GM18519 (cell line): Measurements from ENCODE around the gene TP53TG5.

Source experiments
- ATAC-seq: cut with Tn5 transposase; IDR thresholded peaks from one replicate; pipeline ENCODE4 v1.9.1; 2021; ENCODE audit warnings: mild to moderate bottlenecking, moderate library complexity; ENCODE audit not compliant: unreplicated experiment, low FRiP score

TP53TG5 gene

DNA sequence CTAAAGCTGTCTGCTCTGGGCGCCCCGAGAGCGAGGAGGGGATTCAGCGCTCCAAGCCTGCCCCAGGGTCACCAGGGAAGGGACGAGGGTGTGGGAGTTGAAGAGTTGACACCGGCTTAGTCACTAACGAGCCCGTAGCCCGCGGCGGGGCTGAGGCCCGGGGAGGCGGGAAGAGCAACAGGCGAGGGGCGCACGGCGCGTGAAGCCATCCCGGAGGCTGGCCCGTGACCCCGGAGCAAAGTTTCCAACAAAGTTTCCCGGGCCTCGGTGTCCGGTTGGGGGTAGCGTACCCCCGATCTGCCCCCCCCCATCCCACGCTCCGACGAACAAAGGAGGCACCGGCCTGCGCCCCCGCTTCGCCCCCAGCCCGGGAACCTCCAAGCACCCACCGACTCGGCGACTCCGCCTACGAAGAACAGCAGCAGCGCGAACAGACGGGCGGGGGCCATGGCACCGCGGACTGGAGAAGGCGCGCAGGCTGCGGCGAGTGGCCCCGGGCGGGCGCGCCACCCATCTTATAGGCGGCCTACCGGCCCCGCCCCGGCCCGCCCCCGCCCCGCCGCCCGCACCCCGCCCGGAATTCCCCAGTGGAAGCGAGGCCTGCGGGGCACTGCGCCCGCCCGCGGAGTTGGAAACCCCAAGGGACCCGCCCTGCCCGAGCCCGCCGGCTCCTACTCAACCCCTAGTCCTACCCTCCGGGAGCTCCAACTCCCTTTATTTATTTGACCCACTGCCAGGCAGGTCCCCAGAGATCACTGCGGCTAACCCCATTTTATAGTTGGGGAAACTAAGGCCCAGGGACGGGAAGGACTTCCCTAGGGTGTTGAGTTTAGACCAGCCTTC is 30.0 kb downstream of the TP53TG5 start, which contains the start of gene SDC4:
TSS of gene SDC4 (minus strand) at position 489 of the 843 bp plus-strand sequence. CDS start at position 449, 40 bp downstream.
- ATAC-seq = no peak

DNA sequence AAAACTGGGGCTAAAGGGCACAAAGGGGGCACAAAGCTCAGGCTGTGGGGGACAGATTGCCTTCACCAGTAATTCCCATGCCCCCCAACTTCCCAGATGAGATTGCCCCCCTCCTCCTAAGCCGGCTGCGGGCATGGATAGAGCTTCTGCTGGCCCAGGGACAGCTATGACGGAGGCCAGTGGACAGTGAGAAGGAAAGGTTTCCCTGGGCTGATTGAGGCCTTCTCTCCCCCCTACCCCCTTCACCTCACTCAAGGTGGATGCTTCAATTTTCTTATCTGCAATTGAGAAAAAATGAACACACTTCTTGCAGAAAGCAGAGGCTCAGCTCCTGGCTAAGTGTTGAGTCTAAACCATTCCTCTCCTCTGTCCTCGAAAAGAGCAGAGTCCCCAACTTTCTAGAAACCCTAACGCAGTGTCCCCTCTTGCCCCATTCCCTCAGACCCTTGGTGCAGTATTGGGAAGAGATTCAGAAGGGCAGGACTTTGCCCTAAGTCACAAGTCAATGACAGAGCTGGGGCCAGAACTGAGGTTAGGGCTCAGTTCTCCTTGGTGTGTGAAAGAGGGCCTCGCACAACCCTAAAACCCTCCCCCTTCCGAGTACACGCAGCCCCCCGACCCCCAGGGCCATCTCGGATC is 30.7 kb downstream of the TP53TG5 start:
- no peak for ATAC-seq

DNA sequence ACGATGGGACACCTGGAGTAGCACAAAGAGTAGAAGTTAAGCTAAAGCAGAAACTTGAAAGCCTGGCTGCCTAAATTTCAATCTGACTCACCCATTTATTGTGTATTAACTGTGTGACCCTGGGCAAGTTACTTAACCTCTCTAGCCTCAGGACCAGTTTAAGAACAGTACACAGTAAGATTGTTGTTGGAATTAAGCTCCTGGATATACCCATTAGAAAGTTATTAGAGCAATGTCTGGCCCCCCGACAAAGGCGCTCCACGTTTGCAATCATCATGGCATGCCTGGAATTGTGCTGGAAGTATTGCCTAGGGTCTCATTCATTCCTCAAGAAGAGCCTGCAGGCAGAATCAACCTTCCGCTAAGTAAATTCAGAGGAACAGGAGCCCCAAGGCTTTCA is 31.3 kb downstream of the TP53TG5 start:
- no peak for ATAC-seq

DNA sequence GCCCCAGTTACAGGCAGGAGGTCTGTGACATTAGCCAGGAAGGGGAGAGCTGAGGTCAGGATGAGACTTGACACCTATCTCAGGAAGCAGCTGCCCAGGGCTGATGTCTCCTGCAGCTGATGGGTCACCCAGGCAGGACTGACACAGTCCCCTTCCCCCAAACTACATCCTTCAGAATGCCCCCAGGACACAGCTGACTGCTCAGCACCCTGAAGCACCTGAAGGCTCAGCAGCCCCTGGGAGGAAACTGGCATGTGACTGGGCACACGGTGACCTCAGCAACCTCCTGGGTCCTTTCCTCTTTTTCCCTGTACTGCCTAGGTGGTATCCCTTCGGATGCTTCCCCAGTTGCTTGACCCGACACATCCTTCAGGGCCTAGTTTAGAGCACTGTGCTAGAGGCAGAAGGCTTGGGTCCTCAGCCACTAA is 31.8 kb downstream of the TP53TG5 start:
- ATAC-seq = no peak

DNA sequence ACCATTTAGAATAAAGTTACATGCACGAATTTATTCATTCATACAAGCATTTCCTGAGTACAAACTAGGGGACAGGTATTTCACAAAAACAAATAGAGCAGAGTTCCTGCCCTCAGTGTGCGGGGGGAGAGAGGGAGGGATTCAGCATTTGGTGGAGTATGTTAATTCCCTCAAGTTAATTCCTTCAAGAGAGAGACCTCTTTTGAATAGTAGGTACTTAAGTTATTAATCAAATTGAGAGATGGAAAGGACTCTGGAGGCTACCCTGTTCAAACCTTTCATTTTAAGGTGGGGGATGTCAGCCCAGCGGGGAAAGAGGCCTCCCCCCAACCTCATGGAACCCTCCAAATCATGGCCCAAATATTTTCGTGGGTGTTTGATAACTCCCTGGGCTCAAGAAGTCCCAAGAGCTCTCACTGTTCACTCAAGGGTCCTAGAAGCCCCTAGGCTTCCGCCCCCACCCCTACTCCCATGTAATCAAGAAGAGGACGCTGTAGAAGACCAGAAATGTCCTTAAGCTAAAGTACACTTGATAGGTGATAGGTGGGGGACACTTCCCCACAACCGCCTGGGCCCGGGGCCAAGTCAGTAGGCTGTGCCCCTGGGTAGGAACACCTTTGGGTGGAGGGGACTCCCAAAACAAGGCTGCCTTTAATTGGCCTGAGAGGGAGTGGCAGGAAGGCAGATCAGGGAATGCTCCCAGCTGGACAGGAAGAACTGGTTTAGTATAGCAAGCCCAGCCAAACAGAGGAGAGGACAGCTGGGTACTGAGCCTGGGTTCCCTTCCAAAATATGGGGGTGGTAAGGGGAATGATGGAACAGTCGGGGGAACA is 32.8 kb downstream of the TP53TG5 start:
- no peak for ATAC-seq

DNA sequence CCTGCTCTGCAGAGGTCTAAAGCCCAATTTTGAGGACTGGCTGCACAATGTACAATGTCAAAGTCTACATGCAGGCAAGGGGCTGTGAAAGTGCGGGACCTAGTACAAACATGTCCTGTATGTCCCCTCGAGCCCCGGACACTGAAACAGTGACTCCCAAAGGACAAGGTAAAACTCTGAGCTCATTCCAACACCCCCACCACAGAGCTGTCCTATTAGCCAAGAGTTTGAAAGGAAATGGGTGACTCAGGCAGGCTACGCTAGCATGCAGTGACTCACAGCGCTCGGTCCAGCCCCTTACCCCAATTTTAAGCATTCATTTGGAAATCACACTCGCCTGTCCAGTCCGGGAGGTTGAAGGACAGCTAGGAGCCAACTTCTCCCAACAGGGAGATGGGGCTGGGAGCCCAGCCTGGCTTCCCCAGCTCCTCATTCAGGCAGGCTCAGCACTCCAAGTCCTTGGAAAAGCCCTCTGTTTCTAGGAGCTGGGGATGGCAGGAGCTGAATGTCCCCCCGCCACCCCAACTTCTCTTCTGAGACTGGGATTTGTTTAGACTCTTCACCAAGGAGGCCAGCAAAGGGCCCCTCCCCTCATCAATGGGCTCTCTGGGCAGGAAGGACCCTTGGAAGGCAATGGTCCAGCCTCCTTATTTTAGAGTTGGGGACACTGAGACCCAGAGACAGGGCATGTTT is 33.8 kb downstream of the TP53TG5 start:
- no peak for ATAC-seq

DNA sequence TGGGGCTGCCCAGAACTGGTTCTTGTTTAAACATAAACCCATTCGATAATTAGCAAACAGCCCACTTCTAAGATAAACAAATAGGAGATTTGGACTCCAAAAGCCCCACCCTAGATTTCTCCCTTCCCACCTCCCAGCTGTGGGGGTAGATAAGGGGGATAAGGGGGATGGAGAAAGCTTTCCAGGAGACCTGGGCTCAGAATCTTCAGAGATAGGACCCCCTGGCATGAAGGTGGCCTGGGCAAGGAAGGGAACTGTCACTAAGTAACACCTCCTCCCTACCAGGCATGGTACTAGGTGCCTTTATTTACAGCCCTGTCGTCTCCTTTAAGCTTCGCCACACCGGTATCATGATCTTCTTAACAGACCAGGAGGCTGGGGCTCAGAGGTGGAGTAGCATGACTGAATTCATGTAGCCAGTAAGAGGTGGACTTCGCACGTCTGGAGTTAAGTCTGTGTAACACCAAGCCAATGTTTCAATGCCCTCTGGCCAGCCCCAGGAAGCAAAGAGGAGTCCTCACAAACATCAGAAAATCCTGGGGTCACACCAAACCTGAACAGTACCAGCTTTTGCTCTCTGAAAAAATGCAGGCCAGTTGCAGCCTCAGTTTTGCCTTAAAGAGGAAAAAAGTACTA is 34.5 kb downstream of the TP53TG5 start:
- no peak for ATAC-seq

DNA sequence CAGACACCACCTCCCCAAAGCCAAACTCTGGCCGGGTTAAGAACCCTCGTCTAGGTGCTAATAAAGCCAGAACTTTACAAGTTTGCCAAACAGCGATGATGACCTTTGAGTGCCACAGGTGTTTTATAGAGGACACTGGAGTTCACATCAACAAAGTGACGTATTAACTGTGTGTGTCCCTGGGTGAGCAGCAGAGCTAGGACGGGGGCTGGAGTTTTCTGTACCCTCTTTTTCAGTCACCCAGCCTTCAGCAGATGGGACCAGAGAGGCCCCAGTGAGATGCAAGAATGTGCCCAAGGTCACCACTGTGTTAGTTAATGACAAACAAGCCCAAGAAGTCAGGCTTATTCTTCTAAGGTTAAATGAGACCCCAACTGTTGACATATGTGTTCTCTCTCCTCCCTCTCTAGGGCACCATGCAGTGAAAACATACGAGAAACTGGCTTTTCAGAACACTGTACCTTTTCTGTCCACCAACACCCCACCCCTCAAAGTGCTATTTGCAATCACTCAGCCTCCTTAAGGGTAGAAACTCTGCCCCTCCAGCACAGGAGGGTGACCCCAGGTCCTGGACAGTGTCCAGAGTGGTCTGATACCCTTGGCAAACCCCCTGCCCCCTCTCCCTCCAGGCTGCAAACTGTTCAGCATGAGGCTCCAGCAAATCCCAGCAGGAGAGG is 35.1 kb downstream of the TP53TG5 start:
- ATAC-seq = no peak

DNA sequence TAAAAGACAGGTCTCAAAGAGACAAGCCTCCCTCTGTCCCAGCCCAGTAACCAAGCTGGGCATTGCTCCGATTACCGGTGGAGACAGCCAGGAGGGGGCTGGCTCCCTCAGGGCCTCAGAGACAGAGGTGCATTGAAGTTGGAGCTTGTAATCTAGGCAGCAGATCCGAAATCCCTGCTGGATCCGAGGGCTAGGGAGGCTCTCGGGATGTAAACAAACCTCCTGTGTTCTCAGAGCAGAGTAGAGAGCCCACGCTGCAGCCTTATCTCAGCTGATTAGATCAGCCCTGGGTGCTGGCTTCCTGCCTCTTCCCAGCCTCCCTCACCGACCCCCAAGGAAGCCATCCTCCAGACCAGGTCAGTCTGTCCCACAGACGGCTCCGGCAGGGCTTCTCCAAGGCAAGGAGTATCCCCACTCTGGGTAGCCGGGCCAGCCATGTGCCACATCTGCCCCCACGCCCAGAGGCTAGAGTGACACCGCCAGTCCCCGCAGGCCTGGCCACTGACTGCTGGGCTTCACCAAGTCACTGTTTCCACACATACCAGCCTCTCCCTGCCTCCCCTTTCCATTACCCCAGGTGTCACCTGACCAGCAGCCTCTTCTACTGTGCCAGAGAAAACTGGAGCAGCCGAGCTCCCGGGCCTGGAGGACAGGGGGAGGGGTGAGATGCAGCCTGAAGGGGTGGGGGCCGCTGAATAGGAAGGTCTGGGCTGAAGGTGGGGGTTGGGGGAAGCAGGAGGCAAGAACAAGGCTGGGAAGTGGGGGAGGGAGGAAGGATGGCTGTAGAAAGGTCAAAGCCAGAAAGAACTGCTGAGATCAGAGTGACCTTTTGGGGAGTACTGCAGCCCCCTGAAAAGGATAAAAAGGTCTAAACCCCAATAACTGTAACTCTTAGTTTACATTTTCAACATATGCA is 35.9 kb downstream of the TP53TG5 start:
- no peak for ATAC-seq

DNA sequence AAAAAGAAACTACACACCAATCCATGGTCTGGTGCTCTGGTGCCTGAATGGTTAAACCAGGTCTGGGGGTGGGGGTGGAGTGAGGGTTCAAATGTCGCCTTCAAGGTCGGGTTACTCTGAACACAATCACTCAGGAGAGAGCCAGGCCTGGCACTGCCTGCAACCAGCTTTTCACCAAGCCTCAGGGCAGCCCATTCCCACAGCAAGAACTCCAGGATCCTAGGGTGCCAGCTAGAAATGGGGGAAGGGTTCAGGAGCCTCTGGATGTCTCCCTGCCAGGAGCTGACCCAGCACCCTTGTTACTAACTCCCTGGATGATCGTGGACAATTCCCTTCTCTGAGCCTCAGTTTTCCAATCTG is 36.6 kb downstream of the TP53TG5 start:
- no peak for ATAC-seq

DNA sequence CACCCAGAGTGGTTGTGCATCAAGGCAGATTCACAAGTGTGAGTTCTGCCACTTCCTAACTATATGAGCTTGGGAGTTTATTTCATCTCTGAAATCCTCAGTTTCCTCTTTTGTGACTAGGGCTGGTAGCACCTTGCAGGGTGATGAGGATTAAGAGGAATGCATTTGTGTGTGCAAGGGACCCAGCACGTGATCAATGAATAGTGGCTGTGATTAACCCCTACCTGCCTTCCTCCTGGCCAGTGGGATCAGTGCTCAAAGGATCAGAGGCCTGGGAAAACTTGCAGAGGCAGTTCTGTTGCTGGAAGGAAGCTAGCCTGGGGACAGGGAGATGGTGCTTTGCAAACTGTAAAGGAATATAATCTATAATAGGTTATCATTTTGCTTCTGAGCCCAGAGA is 37.2 kb downstream of the TP53TG5 start:
- ATAC-seq = no peak

DNA sequence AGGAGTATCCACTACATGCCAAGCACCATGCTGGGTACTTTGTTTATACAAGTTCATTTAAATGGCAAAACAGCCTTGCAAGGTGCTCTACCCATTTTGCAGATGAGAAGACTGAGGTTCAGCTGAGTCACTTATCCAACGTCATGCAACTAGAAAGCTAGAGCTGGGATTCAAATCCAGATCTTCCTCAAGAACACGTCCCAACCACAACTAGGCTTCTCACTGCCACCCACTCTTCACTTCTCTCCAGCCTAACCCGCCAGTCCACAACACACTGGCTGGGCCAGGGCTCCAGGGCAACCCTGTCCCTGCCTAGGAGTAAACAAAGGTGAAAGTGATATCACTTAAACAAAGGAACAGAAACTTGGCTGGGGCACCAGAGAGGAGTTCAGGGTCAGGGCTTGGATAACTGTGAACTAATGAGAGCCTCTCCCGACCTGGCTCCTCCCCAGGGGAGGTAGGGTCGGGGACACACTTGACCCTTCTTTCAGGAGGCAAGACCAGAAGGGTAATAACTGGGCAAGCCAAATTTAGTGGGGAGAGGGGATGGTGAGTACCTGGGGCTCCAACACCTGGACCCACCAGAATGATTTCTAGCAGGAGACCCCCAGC is 37.8 kb downstream of the TP53TG5 start:
- no peak for ATAC-seq

DNA sequence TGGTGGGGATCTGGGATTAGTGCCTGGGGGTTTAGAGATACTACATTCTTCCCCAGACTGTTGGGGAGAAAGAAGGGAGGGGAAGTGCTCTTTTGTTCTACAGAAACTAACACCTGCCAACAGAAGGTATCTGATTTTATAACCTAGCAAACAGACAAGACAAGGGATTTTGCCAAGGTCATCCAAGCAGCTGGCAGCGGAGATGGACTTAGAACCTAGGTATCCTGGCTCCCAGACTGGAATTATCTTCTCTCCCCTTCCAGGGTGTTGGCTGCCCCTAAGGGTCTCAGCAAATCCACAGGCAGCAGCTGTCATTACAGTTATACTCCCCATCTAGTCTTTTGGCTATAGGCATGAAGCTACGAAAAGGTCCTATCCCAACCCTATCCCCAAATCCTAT is 38.3 kb downstream of the TP53TG5 start:
- no peak for ATAC-seq

DNA sequence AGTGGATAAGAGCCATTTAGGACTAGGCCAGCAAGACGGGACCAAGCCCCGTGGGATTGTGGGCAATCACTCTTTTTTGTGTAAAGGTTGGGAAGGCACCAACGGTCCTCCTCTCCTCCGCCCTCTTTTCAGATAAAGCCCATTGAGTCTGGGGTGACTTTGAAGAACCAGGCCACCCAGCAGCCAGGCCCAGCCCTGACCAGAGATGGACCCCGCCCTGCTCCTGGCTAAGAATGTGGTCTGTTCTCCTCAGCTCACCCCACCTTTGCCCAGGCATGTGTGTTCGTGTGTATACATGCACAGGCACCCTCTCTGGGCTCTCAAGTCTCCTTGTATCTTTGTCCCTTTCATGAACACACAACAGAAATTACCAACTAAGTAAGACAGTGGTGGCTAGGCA is 39.0 kb downstream of the TP53TG5 start:
- no peak for ATAC-seq

DNA sequence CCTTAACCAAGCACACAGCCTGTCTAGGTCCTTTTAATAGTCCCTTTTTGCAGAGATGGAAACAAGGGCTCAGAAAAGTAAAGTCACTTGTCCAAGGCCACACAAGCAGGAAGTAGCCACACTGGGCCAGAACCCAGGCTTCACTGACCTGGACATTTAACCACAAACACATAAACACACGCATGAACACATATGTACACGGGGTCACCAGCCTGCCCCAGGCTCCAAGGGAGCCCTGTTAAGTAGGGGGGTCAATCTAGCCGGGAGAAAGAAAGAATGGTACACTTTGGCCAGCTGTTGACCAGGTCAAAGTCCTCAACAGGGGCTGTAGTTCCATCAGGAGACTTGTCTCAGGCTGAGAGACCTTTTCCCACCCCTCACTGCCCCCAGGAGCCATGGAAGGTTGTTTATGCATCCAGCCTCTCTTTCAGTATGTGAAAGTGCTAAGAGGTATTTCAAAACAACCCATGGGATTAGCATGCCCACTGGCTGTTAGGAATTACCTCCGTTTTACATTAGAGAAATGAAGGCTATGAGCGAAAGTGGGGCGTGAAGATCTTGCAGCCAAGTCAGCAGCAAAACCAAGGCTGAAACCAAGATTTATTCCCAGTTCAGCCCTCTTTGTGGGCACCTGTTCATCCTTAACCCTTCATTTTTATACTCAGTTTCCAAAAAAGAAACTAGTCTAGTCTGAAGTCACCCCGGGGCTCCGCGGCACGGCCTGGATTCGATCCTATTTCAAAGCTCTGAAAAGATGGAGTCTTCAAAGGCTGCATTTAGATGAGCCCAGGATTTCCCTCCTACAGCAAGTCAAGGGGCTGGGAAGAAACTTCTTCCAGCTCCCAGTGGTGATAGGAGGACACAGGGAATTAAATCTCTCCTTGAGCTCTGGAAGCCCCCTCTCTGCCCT is 39.7 kb downstream of the TP53TG5 start:
- no peak for ATAC-seq

DNA sequence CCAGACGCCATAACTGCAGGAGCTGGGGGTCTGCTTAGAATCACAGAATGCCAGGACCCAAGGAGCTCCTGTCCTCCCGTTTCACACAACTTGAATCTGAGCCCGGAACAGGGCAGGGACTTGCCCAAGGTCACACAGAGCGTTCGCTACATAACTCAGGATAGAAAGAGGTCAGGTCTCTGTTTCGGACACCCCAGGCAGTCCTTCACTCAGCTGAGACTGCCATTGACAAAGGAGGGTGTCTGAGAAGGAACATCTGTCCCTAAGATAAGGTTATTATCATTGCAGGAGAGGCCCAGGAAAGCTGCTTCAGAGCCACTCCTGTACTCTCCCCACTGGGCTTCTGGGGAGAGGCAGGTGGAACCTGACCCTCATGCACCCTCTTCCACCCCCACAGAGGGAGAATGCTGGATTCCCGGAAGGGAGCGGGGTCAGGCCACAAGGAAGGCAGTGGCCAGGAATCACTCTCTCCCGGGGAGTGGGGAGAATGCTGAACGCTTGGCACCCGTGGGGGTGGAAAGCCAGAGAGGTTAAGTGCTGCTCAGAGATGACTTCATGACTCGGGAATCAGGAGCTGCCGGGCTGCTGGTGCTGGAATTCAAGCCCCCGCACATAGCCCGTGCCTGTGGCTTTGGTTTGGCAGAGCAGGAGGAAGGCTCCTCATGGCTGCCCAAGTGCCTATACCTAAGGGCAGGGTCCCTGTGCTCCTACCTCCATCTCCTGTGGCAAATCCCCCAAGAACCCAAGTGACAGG is 40.6 kb downstream of the TP53TG5 start:
- no peak for ATAC-seq
